GM12875 (cell line): ENCODE results near the gene MXI1.

Experiments used
- H3K4me3 ChIP-seq: one replicate; pipeline ENCODE4 v1.5.1; 2011; ENCODE audit warnings: low read depth, low read length, control low read depth
- CTCF ChIP-seq: IDR thresholded peaks from 2 replicates; pipeline ENCODE4 v1.5.1; 2011; ENCODE audit warnings: low read depth, mild to moderate bottlenecking, control low read depth, inconsistent platforms, low read length, moderate library complexity, borderline replicate concordance; ENCODE audit not compliant: insufficient read depth

Gene MXI1

GRCh38 chr10:110209926-110210673 lies 2.7 kb downstream of the MXI1 start:
- peak overlapping the region; percentile 71 for H3K4me3 ChIP-seq
- TF ChIP-seq CTCF, result no peak

- H3K4me3 ChIP-seq, result peak overlapping the region; percentile 71
- no peak for TF ChIP-seq CTCF
These were observed 3.5 kb downstream of the MXI1 start for GRCh38 chr10:110210674-110211464.

- H3K4me3 ChIP-seq, result peak overlapping the region; percentile 52
- TF ChIP-seq CTCF, result no peak
These were observed 4.0 kb downstream of the MXI1 start for GRCh38 chr10:110211465-110211843.

- no peak overlapping the region for H3K4me3 ChIP-seq
- no peak for TF ChIP-seq CTCF
These were observed 5.0 kb downstream of the MXI1 start for GRCh38 chr10:110212119-110213006.

GRCh38 chr10:110214371-110214826 lies 7.0 kb downstream of the MXI1 start:
- no peak overlapping the region for H3K4me3 ChIP-seq
- TF ChIP-seq CTCF, result no peak

GRCh38 chr10:110215286-110216170 lies 8.1 kb downstream of the MXI1 start:
- no peak for TF ChIP-seq CTCF

More at GRCh38 chr10:110215286-110216170, 8.1 kb downstream of the MXI1 start:
- no peak overlapping the region for H3K4me3 ChIP-seq
